Endothelial cell of umbilical vein (primary cell): ENCODE data around the gene EHD3. TPM values are rescaled to one million over a fixed set of nuclear protein-coding genes. Genes with fewer than 3 reads are reported as not detected.
A peak's percentile ranks its signal among the peaks of the same experiment; 100 is the strongest.

Source experiments
- BruUV-seq: library from RNA; stranded (reverse); fragments of 400-500 nt; replicated peaks from 2 replicates; lab custom pipeline; 2021; lab: Mats Ljungman, UMichigan
- CTCF ChIA-PET: fragments of 300-600, 350-600 bp; sonication (Branson Sonifier 250); formaldehyde crosslinking; loops from one replicate; lab custom pipeline; 2021; ENCODE audit warnings: antibody characterized with exemption, inconsistent platforms; lab: Charles Lee
- POLR2A ChIA-PET: fragments of 300-600, 350-600 bp; sonication (Branson Sonifier 250); formaldehyde crosslinking; loops from one replicate; lab custom pipeline; 2021; ENCODE audit warnings: antibody characterized with exemption, inconsistent platforms; lab: Charles Lee
- DNase-seq: peaks from one replicate; pipeline ENCODE4 v3.0.0-alpha.2; 2011; ENCODE audit warnings: low read depth, low spot score
- FAIRE-seq: peaks from 2 replicates; lab custom pipeline; 2011; peaks lifted over from hg19 to GRCh38; lab: Jason Lieb, UNC
- H2AFZ ChIP-seq: 2 replicates; pipeline ENCODE4 v1.6.0; 2012; ENCODE audit warnings: low read depth, low read length, control low read depth, inconsistent platforms
- H3K27ac ChIP-seq: 2 replicates; pipeline ENCODE4 v1.5.1; 2011; ENCODE audit warnings: low read depth, mild to moderate bottlenecking, control low read depth, low read length, moderate library complexity; ENCODE audit not compliant: insufficient read depth
- H3K27me3 ChIP-seq, 2 experiments: 2 replicates each; pipeline versions ENCODE4 v1.6.0 to v1.6.1; 2011; ENCODE audit warnings: low read length in 2 of 2, mixed read lengths in 1 of 2; ENCODE audit not compliant: control insufficient read depth in 2 of 2, insufficient read depth in 2 of 2
- H3K36me3 ChIP-seq, 2 experiments: 2 replicates in 1 of 2; 3 replicates in 1 of 2; pipeline ENCODE4 v1.5.1; 2011; ENCODE audit warnings: low read length in 2 of 2, mild to moderate bottlenecking in 1 of 2, moderate library complexity in 1 of 2; ENCODE audit not compliant: control insufficient read depth in 2 of 2, insufficient read depth in 2 of 2; ENCODE audit errors: extremely low read depth in 1 of 2
- H3K4me1 ChIP-seq: 3 replicates; pipeline ENCODE4 v1.5.1; 2011; ENCODE audit warnings: mild to moderate bottlenecking, low read length; ENCODE audit not compliant: control insufficient read depth, insufficient read depth; ENCODE audit errors: extremely low read depth
- H3K4me2 ChIP-seq: 2 replicates; pipeline ENCODE4 v1.6.1; 2011; ENCODE audit warnings: low read length, control low read depth, mixed read lengths; ENCODE audit not compliant: insufficient read depth
- H3K4me3 ChIP-seq, 3 experiments: fragments of 200-600 bp in 1 of 3; sonication (generic), shearing (Covaris generic) in 1 of 3; replicated peaks in 1 of 3; 2 replicates each; pipeline ENCODE4 v1.5.1; 2011 to 2016; ENCODE audit warnings: control low read depth in 3 of 3, low read length in 3 of 3, mild to moderate bottlenecking in 2 of 3, inconsistent platforms in 1 of 3, low read depth in 1 of 3, moderate library complexity in 1 of 3; ENCODE audit not compliant: insufficient read depth in 1 of 3
- H3K79me2 ChIP-seq: 2 replicates; pipeline ENCODE4 v1.6.0; 2012; ENCODE audit warnings: low read length, inconsistent platforms; ENCODE audit not compliant: control insufficient read depth, insufficient read depth
- H3K9ac ChIP-seq: replicated peaks from 2 replicates; pipeline ENCODE3; 2011; ENCODE audit warnings: low read length, control low read depth; ENCODE audit not compliant: insufficient read depth; ENCODE audit errors: extremely low read depth
- H3K9me1 ChIP-seq: replicated peaks from 3 replicates; pipeline ENCODE4 v1.6.0; 2011; ENCODE audit warnings: mild to moderate bottlenecking, low read length; ENCODE audit not compliant: control insufficient read depth, insufficient read depth; ENCODE audit errors: extremely low read depth
- H3K9me3 ChIP-seq: replicated peaks from 2 replicates; pipeline ENCODE4 v1.5.1; 2012; ENCODE audit warnings: low read length, inconsistent platforms; ENCODE audit not compliant: control insufficient read depth, insufficient read depth
- H4K20me1 ChIP-seq: replicated peaks from 2 replicates; pipeline ENCODE3; 2011; ENCODE audit warnings: mild to moderate bottlenecking, low read length; ENCODE audit not compliant: control insufficient read depth, insufficient read depth; ENCODE audit errors: extremely low read depth
- EZH2 ChIP-seq: IDR thresholded peaks from 2 replicates; pipeline ENCODE4 v1.6.1; 2012; ENCODE audit warnings: borderline replicate concordance, low read depth, mild to moderate bottlenecking, moderate library complexity, low read length, inconsistent platforms; ENCODE audit not compliant: severe bottlenecking
- FOS ChIP-seq: IDR thresholded peaks from 2 replicates; pipeline ENCODE4 v1.6.1; 2011; ENCODE audit warnings: mild to moderate bottlenecking, low read length, moderate library complexity, borderline replicate concordance; ENCODE audit not compliant: insufficient read depth
- GATA2 ChIP-seq: IDR thresholded peaks from 2 replicates; pipeline ENCODE4 v1.7.0; 2011; ENCODE audit warnings: low read depth, mild to moderate bottlenecking, moderate library complexity, mixed read lengths, low read length; ENCODE audit not compliant: insufficient read length, insufficient read depth
- JUN ChIP-seq: IDR thresholded peaks from 2 replicates; pipeline ENCODE4 v1.6.1; 2011; ENCODE audit warnings: borderline replicate concordance, low read depth; ENCODE audit not compliant: insufficient read length, insufficient read depth
- MYC ChIP-seq: IDR thresholded peaks from one replicate; pipeline ENCODE4 v1.6.1; 2011; ENCODE audit warnings: mild to moderate bottlenecking, low read depth, low read length
- POLR2A ChIP-seq: IDR thresholded peaks from 2 replicates; pipeline ENCODE4 v1.6.1; 2012; ENCODE audit warnings: low read depth, mild to moderate bottlenecking, control low read depth, low read length
- POLR2AphosphoS5 ChIP-seq: IDR thresholded peaks from 2 replicates; pipeline ENCODE4 v1.6.1; 2012; ENCODE audit warnings: low read depth, mild to moderate bottlenecking, control low read depth, low read length, moderate library complexity; ENCODE audit not compliant: insufficient read depth
- dilution Hi-C: fragments of 300-500 bp; cut with MboI; formaldehyde crosslinking; loops from one replicate; pipeline ENCODE4 v1.15.0; 2019; ENCODE audit warnings: low sequenced_read_pairs; ENCODE audit not compliant: extremely low pct_ligation_motif_present
- intact Hi-C: fragments of 100-400 bp; cut with micrococcal nuclease; formaldehyde crosslinking; loops from one replicate; pipeline ENCODE4 v1.10.0; 2022
- polyA plus RNA-seq, 4 experiments: library from polyadenylated mRNA; depleted of rRNA in 3 of 4; stranded (reverse) in 3 of 4; unstranded in 1 of 4; fragments of >200 nt; gene quantifications; 2 replicates each; pipeline versions ENCODE4 v1.2.1 to v1.2.3, GENCODE V29; 2011 to 2012; ENCODE audit warnings: missing spikeins in 1 of 4
- total RNA-seq: library from RNA; stranded (reverse); gene quantifications from 2 replicates; pipeline ENCODE4 v1.2.3, GENCODE V29; 2021
- TF ChIP-seq, protein P1 (sequence below): IDR thresholded peaks from 2 replicates; pipeline ENCODE4 v1.6.1; 2011; ENCODE audit not compliant: insufficient read depth, insufficient read length
- TF ChIP-seq, protein P2 (sequence below), 2 donors: IDR thresholded peaks; 1 replicate in 1 of 2; 2 replicates in 1 of 2; pipeline ENCODE4 v1.5.1; 2011; ENCODE audit warnings: low read length in 2 of 2, mild to moderate bottlenecking in 2 of 2, moderate library complexity in 2 of 2, control low read depth in 1 of 2, inconsistent platforms in 1 of 2, low read depth in 1 of 2; ENCODE audit not compliant: insufficient read depth in 1 of 2; ENCODE audit errors: extremely low read depth in 1 of 2

Gene EHD3
- total and polyA plus RNA-seq, 2 donors (not counting 3 experiments of a cell fraction or from before 2014, with no cell fraction given) = 6.5 to 12.1 TPM

DNA sequence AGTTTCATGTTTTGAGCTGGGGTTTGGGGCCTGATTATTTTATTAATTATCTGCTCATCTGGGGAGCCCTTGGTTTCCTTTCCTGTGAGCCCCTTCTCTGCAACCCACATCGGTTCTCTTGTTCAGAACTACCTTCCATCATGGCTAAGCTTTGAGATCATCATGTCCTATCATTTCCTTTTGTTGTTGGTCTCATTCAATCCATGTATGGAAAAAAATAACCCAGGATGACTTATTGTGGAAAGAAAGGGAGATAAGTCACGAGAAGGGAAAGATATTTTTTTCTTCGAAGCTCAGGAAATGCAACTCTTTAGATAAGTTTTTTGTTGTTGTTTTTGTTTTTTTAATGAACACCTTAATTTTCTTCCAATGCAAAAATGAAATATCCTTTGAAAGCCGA lies 43.7 kb downstream of the EHD3 start:
- no peak overlapping the region for H3K4me3 ChIP-seq
- POLR2A ChIA-PET = no interaction called here
- H3K27me3 ChIP-seq = peaks cover 0 to 2% of the 10 kb centered on the region in 2 experiments
- TF ChIP-seq FOS (no peak), POLR2A (no peak), EZH2 (no peak), MYC (no peak), JUN (no peak), POLR2AphosphoS5 (no peak), GATA2 (no peak)
- TF ChIP-seq, protein P1, sequence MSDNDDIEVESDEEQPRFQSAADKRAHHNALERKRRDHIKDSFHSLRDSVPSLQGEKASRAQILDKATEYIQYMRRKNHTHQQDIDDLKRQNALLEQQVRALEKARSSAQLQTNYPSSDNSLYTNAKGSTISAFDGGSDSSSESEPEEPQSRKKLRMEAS = no peak
- TF ChIP-seq, protein P2, sequence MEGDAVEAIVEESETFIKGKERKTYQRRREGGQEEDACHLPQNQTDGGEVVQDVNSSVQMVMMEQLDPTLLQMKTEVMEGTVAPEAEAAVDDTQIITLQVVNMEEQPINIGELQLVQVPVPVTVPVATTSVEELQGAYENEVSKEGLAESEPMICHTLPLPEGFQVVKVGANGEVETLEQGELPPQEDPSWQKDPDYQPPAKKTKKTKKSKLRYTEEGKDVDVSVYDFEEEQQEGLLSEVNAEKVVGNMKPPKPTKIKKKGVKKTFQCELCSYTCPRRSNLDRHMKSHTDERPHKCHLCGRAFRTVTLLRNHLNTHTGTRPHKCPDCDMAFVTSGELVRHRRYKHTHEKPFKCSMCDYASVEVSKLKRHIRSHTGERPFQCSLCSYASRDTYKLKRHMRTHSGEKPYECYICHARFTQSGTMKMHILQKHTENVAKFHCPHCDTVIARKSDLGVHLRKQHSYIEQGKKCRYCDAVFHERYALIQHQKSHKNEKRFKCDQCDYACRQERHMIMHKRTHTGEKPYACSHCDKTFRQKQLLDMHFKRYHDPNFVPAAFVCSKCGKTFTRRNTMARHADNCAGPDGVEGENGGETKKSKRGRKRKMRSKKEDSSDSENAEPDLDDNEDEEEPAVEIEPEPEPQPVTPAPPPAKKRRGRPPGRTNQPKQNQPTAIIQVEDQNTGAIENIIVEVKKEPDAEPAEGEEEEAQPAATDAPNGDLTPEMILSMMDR (IDR thresholded peaks at IDR 0.05; ENCODE audit: extremely low read depth in 1 of 2, insufficient read depth in 1 of 2, low read depth in 1 of 2, low read length in 2 of 2) = no peak
- FAIRE-seq (peak; percentile 48), DNase-seq (peak; percentile 26)
- H3K27ac ChIP-seq = no peak overlapping the region
- intact Hi-C loops (no loop called here), dilution Hi-C loops (no loop called here)
- no peak overlapping the region for H2AFZ ChIP-seq
- CTCF ChIA-PET = no interaction called here
- H3K9me3 ChIP-seq = no peaks in the 10 kb centered on the region
- H3K4me1 ChIP-seq = peaks cover 6% of the 10 kb centered on the region
- H4K20me1 ChIP-seq = no peaks in the 10 kb centered on the region
- no peaks in the 10 kb centered on the region for H3K36me3 ChIP-seq
- H3K9me1 ChIP-seq = no peaks in the 10 kb centered on the region
- BruUV-seq = no TSS peak
- H3K79me2 ChIP-seq = no peaks in the 10 kb centered on the region
- H3K4me2 ChIP-seq = no peak overlapping the region
- no peak overlapping the region for H3K9ac ChIP-seq
